ENCODE data around the gene BRINP1. TPM values are rescaled to one million over a fixed set of nuclear protein-coding genes. Genes with fewer than 3 reads are reported as not detected.

The BRINP1 gene
- total RNA-seq, 1 donor from 2014 or later: 11.4 TPM

DNA sequence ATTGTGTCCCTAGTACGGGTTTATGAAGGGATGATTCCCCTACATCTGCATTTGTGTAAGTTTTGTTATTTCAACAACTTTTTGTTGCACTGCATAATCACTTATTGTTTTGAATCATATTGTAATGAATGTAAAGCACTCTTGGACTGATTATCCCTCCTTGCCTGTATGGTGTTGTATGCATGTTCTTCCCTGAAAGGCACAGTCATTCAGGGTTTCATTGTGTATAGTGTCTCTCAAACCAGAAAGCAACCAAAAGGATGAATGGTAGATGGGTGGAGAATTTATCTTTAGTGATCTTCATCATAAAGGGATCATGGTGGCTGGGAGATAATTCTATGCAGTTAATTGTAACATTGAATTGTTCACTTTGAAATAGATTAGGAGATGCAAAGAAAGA lies 247.3 kb downstream of the BRINP1 start:
- Mint-ChIP-seq H3K4me3 (no peak overlapping the region), H3K27me3 (peaks cover 8% of the 10 kb centered on the region), H3K4me1 (ENCODE audit: unreplicated experiment) (no peaks in the 10 kb centered on the region), H3K9me3 (no peaks in the 10 kb centered on the region), H3K27ac (no peak overlapping the region), H3K36me3 (no peaks in the 10 kb centered on the region)
- no peak for DNase-seq (ENCODE audit: extremely low spot score, unreplicated experiment)
- no peak for TF ChIP-seq CTCF (conservative IDR thresholded peaks at IDR 0.05)

GRCh38 chr9:119117409-119117808 lies 251.8 kb downstream of the BRINP1 start:
- Mint-ChIP-seq H3K9me3 (no peaks in the 10 kb centered on the region), H3K27ac (no peak overlapping the region), H3K27me3 (peaks cover 5% of the 10 kb centered on the region), H3K36me3 (no peaks in the 10 kb centered on the region), H3K4me3 (no peak overlapping the region), H3K4me1 (ENCODE audit: unreplicated experiment) (no peaks in the 10 kb centered on the region)
- no peak for DNase-seq (ENCODE audit: extremely low spot score, unreplicated experiment)
- no peak for TF ChIP-seq CTCF (conservative IDR thresholded peaks at IDR 0.05)

All from type B pancreatic cell (in vitro differentiated cells).